HEK293 (cell line): ENCODE measurements around the gene HNRNPM.
A peak's percentile ranks its signal among the peaks of the same experiment; 100 is the strongest.

Experiments
- CTCF ChIA-PET: fragments of 350-600 bp; formaldehyde crosslinking; extraction: SDS; loops from one replicate; lab custom pipeline; 2021; ENCODE audit warnings: antibody characterized with exemption; lab: Yijun Ruan, JAX
- POLR2A ChIA-PET: fragments of 300-600 bp; formaldehyde crosslinking; extraction: SDS; loops from one replicate; lab custom pipeline; 2020; ENCODE audit warnings: antibody characterized with exemption, inconsistent platforms; lab: Yijun Ruan, JAX
- H3K27ac ChIP-seq: fragments of 200-500 bp; sonication (Bioruptor generic); 2 replicates; pipeline ENCODE4 v1.5.1; 2014; ENCODE audit warnings: low read depth, low read length, control low read depth, inconsistent platforms; ENCODE audit errors: extremely low read depth
- H3K36me3 ChIP-seq, 2 experiments: fragments of 200-500 bp in 1 of 2; sonication (Bioruptor generic) in 1 of 2; 1 replicate in 1 of 2; 2 replicates in 1 of 2; pipeline ENCODE4 v1.5.1; 2014 to 2017; ENCODE audit warnings: inconsistent platforms in 2 of 2, low read length in 2 of 2; ENCODE audit not compliant: control insufficient read depth in 2 of 2, insufficient read depth in 1 of 2
- H3K4me1 ChIP-seq: fragments of 200-500 bp; sonication (Bioruptor generic); 2 replicates; pipeline ENCODE4 v1.5.1; 2014; ENCODE audit warnings: mild to moderate bottlenecking, low read length, inconsistent platforms; ENCODE audit not compliant: control insufficient read depth, insufficient read depth
- H3K4me3 ChIP-seq: 2 replicates; pipeline ENCODE4 v1.5.1; 2011; ENCODE audit warnings: low read depth, mild to moderate bottlenecking, control low read depth, low read length, moderate library complexity
- H3K9me3 ChIP-seq: fragments of 200-500 bp; sonication (Bioruptor generic); 2 replicates; pipeline ENCODE4 v1.5.1; 2014; ENCODE audit warnings: low read depth, low read length, inconsistent platforms; ENCODE audit not compliant: control insufficient read depth, insufficient read depth
- HIC1 ChIP-seq: fragments of 450-650 bp; formaldehyde crosslinking; IDR thresholded peaks from 2 replicates; pipeline ENCODE4 v1.5.1; 2016; ENCODE audit warnings: missing biosample characterization, missing genetic modification characterization
- IKZF3 ChIP-seq: fragments of 450-650 bp; IDR thresholded peaks from 2 replicates; pipeline ENCODE4 v1.5.0; 2018; ENCODE audit warnings: missing biosample characterization, mild to moderate bottlenecking, missing genetic modification characterization, moderate library complexity
- KLF10 ChIP-seq: fragments of 450-650 bp; IDR thresholded peaks from 2 replicates; pipeline ENCODE4 v1.5.1; 2018; ENCODE audit warnings: missing biosample characterization, mild to moderate bottlenecking, missing genetic modification characterization
- PRDM1 ChIP-seq: fragments of 450-650 bp; formaldehyde crosslinking; IDR thresholded peaks from 2 replicates; pipeline ENCODE4; 2016; ENCODE audit warnings: missing biosample characterization, missing genetic modification characterization
- REST ChIP-seq: fragments of 450-650 bp; formaldehyde crosslinking; IDR thresholded peaks from 2 replicates; pipeline ENCODE4 v1.5.1; 2016; ENCODE audit warnings: missing biosample characterization, missing genetic modification characterization
- SP3 ChIP-seq: fragments of 450-650 bp; formaldehyde crosslinking; IDR thresholded peaks from 2 replicates; pipeline ENCODE4 v1.5.1; 2016; ENCODE audit warnings: missing biosample characterization, missing genetic modification characterization
- SP7 ChIP-seq: fragments of 450-650 bp; formaldehyde crosslinking; IDR thresholded peaks from 2 replicates; pipeline ENCODE4 v1.5.1; 2016; ENCODE audit warnings: missing biosample characterization, missing genetic modification characterization
- ZBTB21 ChIP-seq: fragments of 450-650 bp; formaldehyde crosslinking; IDR thresholded peaks from 2 replicates; pipeline ENCODE4 v1.5.1; 2017; ENCODE audit warnings: missing biosample characterization, missing genetic modification characterization
- ZBTB6 ChIP-seq: fragments of 450-650 bp; formaldehyde crosslinking; IDR thresholded peaks from 2 replicates; pipeline ENCODE4 v1.5.1; 2017; ENCODE audit warnings: missing biosample characterization, missing genetic modification characterization
- ZEB2 ChIP-seq: fragments of 450-650 bp; formaldehyde crosslinking; IDR thresholded peaks from 2 replicates; pipeline ENCODE4 v1.5.1; 2016; ENCODE audit warnings: missing biosample characterization, missing genetic modification characterization
- ZFHX2 ChIP-seq: fragments of 450-650 bp; formaldehyde crosslinking; conservative IDR thresholded peaks from 2 replicates; pipeline ENCODE4 v1.5.1; 2016; ENCODE audit warnings: missing biosample characterization, missing genetic modification characterization
- ZNF10 ChIP-seq: fragments of 450-650 bp; formaldehyde crosslinking; IDR thresholded peaks from 2 replicates; pipeline ENCODE4 v1.5.1; 2017; ENCODE audit warnings: missing biosample characterization, missing genetic modification characterization
- ZNF148 ChIP-seq: fragments of 450-650 bp; formaldehyde crosslinking; IDR thresholded peaks from 2 replicates; pipeline ENCODE4 v1.5.0; 2017; ENCODE audit warnings: missing biosample characterization, missing genetic modification characterization, borderline replicate concordance
- ZNF157 ChIP-seq: fragments of 450-650 bp; formaldehyde crosslinking; IDR thresholded peaks from 2 replicates; pipeline ENCODE4 v1.5.1; 2016; ENCODE audit warnings: missing biosample characterization, missing genetic modification characterization
- ZNF223 ChIP-seq: fragments of 450-650 bp; formaldehyde crosslinking; IDR thresholded peaks from 2 replicates; pipeline ENCODE4 v1.5.1; 2016; ENCODE audit warnings: missing biosample characterization, missing genetic modification characterization
- ZNF24 ChIP-seq: fragments of 450-650 bp; formaldehyde crosslinking; IDR thresholded peaks from 2 replicates; pipeline ENCODE4 v1.5.1; 2016; ENCODE audit warnings: missing biosample characterization, missing genetic modification characterization
- ZNF266 ChIP-seq: fragments of 450-650 bp; formaldehyde crosslinking; IDR thresholded peaks from 2 replicates; pipeline ENCODE4 v1.5.1; 2016; ENCODE audit warnings: missing biosample characterization, missing genetic modification characterization, low read depth
- ZNF311 ChIP-seq: fragments of 450-650 bp; formaldehyde crosslinking; IDR thresholded peaks from 2 replicates; pipeline ENCODE4 v1.5.1; 2017; ENCODE audit warnings: missing biosample characterization, missing genetic modification characterization, borderline replicate concordance
- ZNF324 ChIP-seq: fragments of 450-650 bp; formaldehyde crosslinking; IDR thresholded peaks from 2 replicates; pipeline ENCODE4 v1.5.1; 2016; ENCODE audit warnings: missing biosample characterization, missing genetic modification characterization
- ZNF362 ChIP-seq: fragments of 450-650 bp; formaldehyde crosslinking; IDR thresholded peaks from 2 replicates; pipeline ENCODE4 v1.5.1; 2016; ENCODE audit warnings: missing biosample characterization, missing genetic modification characterization
- ZNF558 ChIP-seq: fragments of 450-650 bp; formaldehyde crosslinking; IDR thresholded peaks from 2 replicates; pipeline ENCODE4 v1.5.1; 2016; ENCODE audit warnings: missing biosample characterization, missing genetic modification characterization
- ZNF600 ChIP-seq: fragments of 450-650 bp; formaldehyde crosslinking; IDR thresholded peaks from 2 replicates; pipeline ENCODE4 v1.5.1; 2016; ENCODE audit warnings: missing biosample characterization, missing genetic modification characterization
- ZNF629 ChIP-seq: fragments of 450-650 bp; formaldehyde crosslinking; IDR thresholded peaks from 2 replicates; pipeline ENCODE4 v1.5.1; 2017; ENCODE audit warnings: missing biosample characterization, missing genetic modification characterization
- ZNF664 ChIP-seq: fragments of 450-650 bp; formaldehyde crosslinking; IDR thresholded peaks from 2 replicates; pipeline ENCODE4 v1.5.1; 2016; ENCODE audit warnings: missing biosample characterization, missing genetic modification characterization
- ZSCAN23 ChIP-seq: fragments of 450-650 bp; formaldehyde crosslinking; IDR thresholded peaks from 2 replicates; pipeline ENCODE4 v1.5.1; 2016; ENCODE audit warnings: missing biosample characterization, missing genetic modification characterization
- ZSCAN30 ChIP-seq: fragments of 450-650 bp; IDR thresholded peaks from 2 replicates; pipeline ENCODE4 v1.5.1; 2018; ENCODE audit warnings: missing biosample characterization, mild to moderate bottlenecking, missing genetic modification characterization, moderate library complexity
- TF ChIP-seq, protein P1 (sequence below): fragments of 450-650 bp; IDR thresholded peaks from 2 replicates; pipeline ENCODE4 v1.5.1; 2018; ENCODE audit warnings: missing biosample characterization, missing genetic modification characterization

The HNRNPM gene

DNA sequence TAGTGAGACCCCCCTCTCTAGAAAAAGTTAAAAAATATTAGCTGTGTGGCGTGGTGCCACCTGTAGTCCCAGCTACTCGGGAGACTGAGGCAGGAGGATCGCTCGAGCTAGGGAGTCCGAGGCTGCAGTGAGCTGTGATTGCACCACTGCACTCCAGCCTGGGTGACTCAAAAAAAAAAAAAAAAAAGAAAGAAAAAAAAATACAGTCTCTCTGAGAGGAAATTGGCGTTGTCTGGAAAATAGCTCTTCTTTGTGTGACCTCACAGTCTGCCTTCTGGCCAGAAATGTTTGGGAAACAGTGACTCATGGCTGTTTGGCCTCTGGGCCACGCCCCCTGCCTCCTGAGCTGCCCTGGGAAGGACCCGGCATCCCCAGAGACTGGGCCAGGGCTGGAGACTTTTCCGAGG is 21.0 kb upstream of the HNRNPM start:
- no peak overlapping the region for H3K4me3 ChIP-seq
- ChIA-PET CTCF (interaction anchor here (0.7 to 2.3 kb wide), 5 partner anchors 11 to 155 kb away, joined by 3 to 16 read pairs (median 3); partner anchors contain the start of gene MARCHF2), POLR2A (interaction anchor here (0.6 to 3.3 kb wide), 12 partner anchors 10 to 173 kb away, joined by 3 to 48 read pairs (median 4); partner anchors contain the start of genes HNRNPM, MARCHF2, RAB11B and ZNF414)
- peaks cover 4% of the 10 kb centered on the region for H3K4me1 ChIP-seq
- H3K9me3 ChIP-seq = no peaks in the 10 kb centered on the region
- H3K36me3 ChIP-seq = peaks cover 0 to 8% of the 10 kb centered on the region in 2 experiments; a peak in 1 of 3 replicates
- H3K27ac ChIP-seq = no peak overlapping the region
- TF ChIP-seq REST (tag by site-specific recombination) (no peak), ZNF148 (no peak), ZEB2 (tag by site-specific recombination) (peak; percentile 93), SP7 (tag by site-specific recombination) (peak; percentile 73), KLF10 (tag by site-specific recombination) (peak; percentile 73), ZNF629 (tag by site-specific recombination) (peak; percentile 97), ZBTB6 (tag by site-specific recombination) (no peak), ZNF223 (tag by site-specific recombination) (no peak), ZSCAN30 (tag by site-specific recombination) (no peak), ZNF157 (tag by site-specific recombination) (no peak), ZNF600 (tag by site-specific recombination) (peak; percentile 70; the same call in 1 of the 2 replicates), ZNF324 (peak; percentile 81; the same call in 1 of the 2 replicates), ZNF10 (tag by site-specific recombination) (no peak), IKZF3 (tag by site-specific recombination) (peak; percentile 42; the same call in 1 of the 2 replicates), ZNF362 (tag by site-specific recombination) (peak; percentile 93), ZNF266 (no peak), ZBTB21 (tag by site-specific recombination) (peak; percentile 96), ZNF558 (tag by site-specific recombination) (peak; percentile 44; the same call in 1 of the 2 replicates), ZNF24 (tag by site-specific recombination) (0 out of 2 replicates have a peak, but pooled peaks have one; percentile 48), ZFHX2 (tag by site-specific recombination) (no peak), SP3 (tag by site-specific recombination) (peak; percentile 34), PRDM1 (tag by site-specific recombination) (peak; percentile 61; the same call in 1 of the 2 replicates), ZSCAN23 (0 out of 2 replicates have a peak, but pooled peaks have one; percentile 38), ZNF664 (tag by site-specific recombination) (no peak), ZNF311 (tag by site-specific recombination) (no peak), HIC1 (tag by site-specific recombination) (peak; percentile 67)
- TF ChIP-seq, protein P1, sequence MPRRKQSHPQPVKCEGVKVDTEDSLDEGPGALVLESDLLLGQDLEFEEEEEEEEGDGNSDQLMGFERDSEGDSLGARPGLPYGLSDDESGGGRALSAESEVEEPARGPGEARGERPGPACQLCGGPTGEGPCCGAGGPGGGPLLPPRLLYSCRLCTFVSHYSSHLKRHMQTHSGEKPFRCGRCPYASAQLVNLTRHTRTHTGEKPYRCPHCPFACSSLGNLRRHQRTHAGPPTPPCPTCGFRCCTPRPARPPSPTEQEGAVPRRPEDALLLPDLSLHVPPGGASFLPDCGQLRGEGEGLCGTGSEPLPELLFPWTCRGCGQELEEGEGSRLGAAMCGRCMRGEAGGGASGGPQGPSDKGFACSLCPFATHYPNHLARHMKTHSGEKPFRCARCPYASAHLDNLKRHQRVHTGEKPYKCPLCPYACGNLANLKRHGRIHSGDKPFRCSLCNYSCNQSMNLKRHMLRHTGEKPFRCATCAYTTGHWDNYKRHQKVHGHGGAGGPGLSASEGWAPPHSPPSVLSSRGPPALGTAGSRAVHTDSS (tag by site-specific recombination) = no peak
